ENCODE results near the gene EFHD2. TPM values are rescaled to one million over a fixed set of nuclear protein-coding genes. Genes with fewer than 3 reads are reported as not detected.

EFHD2 gene
- total RNA-seq, 1 donor from 2014 or later: 6.5 TPM

- Histone ChIP-seq H3K9me3 (ENCODE audit: low read depth) (no peaks in the 10 kb centered on the region), H3K79me2 (ENCODE audit: low read depth) (no peaks in the 10 kb centered on the region), H3K4me3 (no peak overlapping the region), H3F3A (ENCODE audit: low read depth) (peaks cover 20% of the 10 kb centered on the region), H2AFZ (replicated peaks) (no peak overlapping the region), H3K9ac (no peak overlapping the region), H3K4me1 (peaks cover 19% of the 10 kb centered on the region), H3K4me2 (no peak overlapping the region), H3K36me3 (no peaks in the 10 kb centered on the region), H4K20me1 (ENCODE audit: low read depth) (peaks cover under 1% of the 10 kb centered on the region), H3K27me3 (peaks cover 31% of the 10 kb centered on the region), H3K27ac (no peak overlapping the region)
- no peak for DNase-seq (ENCODE audit: low spot score)
- H3K9me3 Mint-ChIP-seq: no peaks in the 10 kb centered on the region
- H3K4me3 Mint-ChIP-seq: no peak overlapping the region
- H3K27me3 Mint-ChIP-seq (ENCODE audit: insufficient read depth, low read depth): peaks cover 26% of the 10 kb centered on the region
- peaks cover 48% of the 10 kb centered on the region for H3K4me1 Mint-ChIP-seq
- no peak overlapping the region for H3K27ac Mint-ChIP-seq
- TF ChIP-seq EZH2phosphoT487 (IDR thresholded peaks at IDR 0.05): no peak
- no peak for TF ChIP-seq EZH2 (IDR thresholded peaks at IDR 0.05)
- no peak for TF ChIP-seq CTCF (IDR thresholded peaks at IDR 0.05)
- no peaks in the 10 kb centered on the region for H3K36me3 Mint-ChIP-seq
Observed at GRCh38 chr1:15390667-15391066, 19.0 kb upstream of the EFHD2 start.

GRCh38 chr1:15391366-15391765 is 18.3 kb upstream of the EFHD2 start:
- Histone ChIP-seq H3K36me3 (no peaks in the 10 kb centered on the region), H3K4me2 (no peak overlapping the region), H3K4me3 (no peak overlapping the region), H3K9me3 (ENCODE audit: low read depth) (no peaks in the 10 kb centered on the region), H4K20me1 (ENCODE audit: low read depth) (no peaks in the 10 kb centered on the region), H2AFZ (replicated peaks) (no peak overlapping the region), H3K4me1 (peaks cover 13% of the 10 kb centered on the region), H3F3A (ENCODE audit: low read depth) (peaks cover 13% of the 10 kb centered on the region), H3K27ac (no peak overlapping the region), H3K79me2 (ENCODE audit: low read depth) (no peaks in the 10 kb centered on the region), H3K9ac (no peak overlapping the region), H3K27me3 (peaks cover 24% of the 10 kb centered on the region)
- Mint-ChIP-seq H3K27me3 (ENCODE audit: insufficient read depth, low read depth) (peaks cover 20% of the 10 kb centered on the region), H3K9me3 (no peaks in the 10 kb centered on the region), H3K4me3 (no peak overlapping the region), H3K27ac (peak overlapping the region; percentile 2), H3K4me1 (peaks cover 41% of the 10 kb centered on the region), H3K36me3 (no peaks in the 10 kb centered on the region)
- TF ChIP-seq EZH2 (IDR thresholded peaks at IDR 0.05) (no peak), EZH2phosphoT487 (IDR thresholded peaks at IDR 0.05) (no peak), CTCF (IDR thresholded peaks at IDR 0.05) (no peak)
- DNase-seq (ENCODE audit: low spot score): no peak

- DNase-seq (ENCODE audit: low spot score): no peak
- no peak overlapping the region for H3K4me3 ChIP-seq
- Mint-ChIP-seq H3K4me3 (no peak overlapping the region), H3K9me3 (peaks cover 4% of the 10 kb centered on the region), H3K36me3 (peaks cover 4% of the 10 kb centered on the region), H3K27me3 (ENCODE audit: insufficient read depth, low read depth) (peaks cover 9% of the 10 kb centered on the region), H3K27ac (no peak overlapping the region), H3K4me1 (peaks cover 23% of the 10 kb centered on the region)
- H2AFZ ChIP-seq (replicated peaks): no peak overlapping the region
- TF ChIP-seq EZH2phosphoT487 (IDR thresholded peaks at IDR 0.05) (no peak), CTCF (IDR thresholded peaks at IDR 0.05) (no peak), EZH2 (IDR thresholded peaks at IDR 0.05) (no peak)
- H3F3A ChIP-seq (ENCODE audit: low read depth): peaks cover 3% of the 10 kb centered on the region
- peaks cover 7% of the 10 kb centered on the region for H3K4me1 ChIP-seq
- no peak overlapping the region for H3K27ac ChIP-seq
- H3K4me2 ChIP-seq: no peak overlapping the region
- peaks cover 3% of the 10 kb centered on the region for H3K27me3 ChIP-seq
- H3K9ac ChIP-seq: no peak overlapping the region
- no peaks in the 10 kb centered on the region for H3K9me3 ChIP-seq (ENCODE audit: low read depth)
- no peaks in the 10 kb centered on the region for H3K79me2 ChIP-seq (ENCODE audit: low read depth)
- H4K20me1 ChIP-seq (ENCODE audit: low read depth): no peaks in the 10 kb centered on the region
- H3K36me3 ChIP-seq: no peaks in the 10 kb centered on the region
Observed at GRCh38 chr1:15393475-15394257, 16.0 kb upstream of the EFHD2 start.
